ENCODE results near the gene CYS1.

The CYS1 gene

DNA sequence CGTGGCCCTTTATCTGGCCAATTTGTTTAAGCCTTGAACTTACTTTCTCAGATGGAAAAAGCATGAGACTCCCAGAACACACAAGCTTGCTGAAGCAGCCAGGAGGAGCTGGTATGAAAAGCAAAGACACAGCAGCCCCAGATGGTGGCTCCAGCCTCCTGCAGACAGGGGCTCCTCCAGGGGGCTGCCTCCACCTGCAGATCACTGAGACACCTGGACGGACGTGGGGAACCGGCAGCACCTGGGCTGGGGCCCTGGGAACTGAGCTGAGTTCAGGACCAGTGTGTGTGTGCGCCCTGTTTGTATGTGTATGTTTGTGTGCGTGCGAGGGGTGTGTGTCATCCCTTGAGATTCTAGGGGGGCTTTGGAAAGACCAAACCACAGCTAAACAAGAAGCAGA, 8.6 kb downstream of the CYS1 start:
- no peak for DNase-seq (ENCODE audit: low read depth in 2 of 2)

DNA sequence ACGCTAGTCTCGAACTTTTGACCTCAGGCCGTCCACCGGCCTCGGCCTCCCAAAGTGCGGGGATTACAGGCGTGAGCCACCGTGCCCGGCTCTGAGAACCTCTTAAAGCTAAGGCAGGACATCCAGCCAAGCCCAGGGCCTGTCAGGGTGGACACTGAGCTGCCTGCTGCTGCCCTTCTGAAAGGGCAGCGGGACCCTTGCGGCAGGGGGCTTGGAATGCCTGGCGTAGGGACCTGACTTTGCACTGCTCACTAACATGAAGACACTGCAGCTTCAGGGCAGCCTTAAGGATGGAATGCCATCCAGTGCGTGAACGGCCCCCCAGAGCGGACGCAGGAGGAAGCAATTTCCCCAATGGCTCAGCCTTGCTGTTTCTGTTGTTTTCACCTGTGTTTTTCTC, 9.0 kb downstream of the CYS1 start:
- DNase-seq (ENCODE audit: low read depth in 2 of 2) = no peak

DNA sequence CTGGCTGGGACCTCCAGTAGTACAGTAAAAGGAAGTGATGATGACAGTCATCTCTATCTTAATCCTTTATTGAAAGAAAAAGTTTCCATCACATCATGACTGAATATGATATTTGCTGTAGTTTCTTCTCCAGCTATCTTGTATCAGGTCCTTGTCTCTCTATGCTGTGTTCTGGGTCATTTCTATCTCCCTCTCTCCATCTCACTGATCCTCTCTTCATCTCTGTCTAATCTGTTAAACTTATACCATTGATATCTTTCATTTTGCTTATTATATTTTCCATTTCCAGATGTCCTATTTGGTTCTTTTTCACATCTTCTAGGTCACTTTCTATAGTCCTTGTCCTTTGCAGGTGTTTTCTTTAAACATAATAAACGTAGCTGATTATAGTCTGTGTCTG, 12.3 kb downstream of the CYS1 start:
- no peak for DNase-seq (ENCODE audit: low read depth in 2 of 2)

DNA sequence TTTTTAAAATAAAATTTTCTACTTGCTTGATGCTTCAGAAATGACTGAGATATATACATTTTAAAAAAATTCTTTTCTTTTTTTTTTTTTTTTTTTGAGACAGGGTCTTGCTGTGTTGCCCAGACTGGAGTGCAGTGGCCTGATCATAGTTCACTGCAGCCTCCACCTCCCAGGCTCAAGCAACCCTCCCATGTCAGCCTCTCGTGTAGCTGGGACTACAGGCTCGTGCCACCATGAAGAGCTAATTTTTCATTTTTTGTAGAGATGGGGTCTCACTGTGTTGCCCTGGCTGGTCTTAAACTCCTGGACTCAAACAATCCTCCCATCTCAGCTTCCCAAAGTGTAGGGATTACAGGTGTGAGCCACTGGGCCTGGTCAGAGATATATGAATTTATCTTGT, 12.9 kb downstream of the CYS1 start:
- no peak for DNase-seq (ENCODE audit: low read depth in 2 of 2)

DNA sequence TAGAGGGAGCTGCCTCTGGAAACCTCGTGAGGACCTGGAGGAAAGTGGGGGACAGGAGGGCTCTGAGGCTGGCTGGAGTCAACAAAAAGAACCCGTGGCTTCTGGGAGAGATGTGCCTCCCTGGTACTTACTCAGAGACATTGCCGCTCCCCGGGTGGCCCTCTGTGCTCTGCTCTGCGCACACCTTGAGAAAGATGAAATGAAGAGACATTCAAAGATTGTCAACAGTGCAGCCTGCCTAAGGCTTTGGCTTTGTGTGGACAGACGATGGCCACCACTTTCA, 14.5 kb downstream of the CYS1 start:
- no peak for DNase-seq (ENCODE audit: low read depth in 2 of 2)

DNA sequence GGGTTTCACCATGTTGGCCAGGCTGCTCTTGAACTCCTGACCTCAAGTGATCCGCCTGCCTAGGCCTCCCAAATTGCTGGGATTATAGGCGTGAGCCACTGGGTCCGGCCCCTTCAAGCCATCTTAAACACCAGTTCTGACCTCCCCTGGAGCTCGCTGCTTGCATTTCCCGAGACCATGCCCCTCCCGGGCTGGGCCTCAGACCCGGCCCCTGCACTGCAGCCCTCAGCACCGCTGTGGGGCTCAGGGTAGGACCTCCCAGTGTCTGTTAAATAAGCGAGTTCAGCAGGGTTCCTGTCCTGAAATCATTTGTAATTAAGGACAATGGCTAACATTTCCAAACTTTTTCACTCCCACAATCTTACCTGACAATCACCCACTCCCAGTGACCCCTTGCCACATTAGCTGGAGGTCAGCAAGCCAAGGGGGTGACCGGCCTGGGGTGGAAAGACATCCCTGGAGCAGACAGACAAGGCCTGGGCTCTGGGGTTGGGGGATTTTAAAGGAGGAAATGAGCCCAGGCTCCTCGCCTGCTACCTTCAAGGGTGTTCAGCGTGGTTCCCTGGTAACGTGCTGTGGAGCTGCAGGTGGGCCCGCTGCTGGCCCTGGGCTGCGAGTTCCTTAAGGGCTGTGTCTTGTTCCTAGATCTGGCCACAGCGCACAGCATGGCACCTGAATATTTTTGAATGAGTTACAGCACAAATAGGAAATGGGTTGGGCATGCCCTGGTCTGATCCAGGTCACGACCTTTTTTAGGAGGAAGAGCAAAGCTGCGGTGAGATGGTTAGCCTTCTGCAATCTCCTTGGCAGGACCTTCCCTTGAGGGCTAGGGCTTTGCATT, 15.1 kb downstream of the CYS1 start:
- no peak for DNase-seq (ENCODE audit: low read depth in 2 of 2)

DNA sequence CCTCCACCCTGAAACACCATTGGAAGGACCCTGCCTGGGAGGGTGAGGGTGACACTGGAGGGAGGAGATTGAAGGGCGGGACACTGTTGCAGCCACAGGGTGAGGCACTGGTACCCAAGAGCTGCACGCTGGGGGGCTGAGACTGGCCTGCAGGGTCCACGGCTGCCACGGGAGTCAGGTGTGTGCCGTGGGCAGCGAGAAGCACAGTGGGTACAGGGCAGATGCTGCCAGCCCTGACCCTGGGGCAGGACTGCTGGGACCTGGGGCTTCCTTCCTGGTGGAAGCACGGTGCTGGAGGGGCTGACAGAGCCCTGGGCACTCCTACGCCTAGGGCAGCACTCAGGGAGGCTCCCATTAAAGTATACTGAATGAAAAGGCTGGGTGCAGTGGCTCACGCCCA, 16.6 kb downstream of the CYS1 start:
- DNase-seq (ENCODE audit: low read depth in 2 of 2) = no peak

DNA sequence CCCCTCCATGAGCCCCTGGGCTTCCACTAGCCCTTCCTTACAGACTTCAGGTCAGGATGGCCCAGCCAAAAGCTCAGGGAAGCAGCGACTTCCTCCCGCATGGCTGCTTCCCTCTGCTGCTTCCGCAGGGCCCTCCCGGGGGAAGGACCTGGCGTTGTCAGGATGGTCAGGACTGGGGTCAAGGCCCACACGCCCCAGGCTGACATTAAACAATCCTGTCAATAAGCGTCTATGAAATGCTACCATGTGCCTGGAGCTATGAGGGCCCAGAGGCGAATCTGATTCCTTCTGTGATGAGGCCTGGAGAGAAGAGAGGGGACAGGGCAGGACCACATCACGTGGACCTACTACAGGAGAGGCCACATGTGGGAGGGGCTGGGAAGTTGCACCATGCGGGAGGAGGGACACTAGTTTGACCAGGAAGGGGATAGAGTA, 17.3 kb downstream of the CYS1 start:
- no peak for DNase-seq (ENCODE audit: low read depth in 2 of 2)

DNA sequence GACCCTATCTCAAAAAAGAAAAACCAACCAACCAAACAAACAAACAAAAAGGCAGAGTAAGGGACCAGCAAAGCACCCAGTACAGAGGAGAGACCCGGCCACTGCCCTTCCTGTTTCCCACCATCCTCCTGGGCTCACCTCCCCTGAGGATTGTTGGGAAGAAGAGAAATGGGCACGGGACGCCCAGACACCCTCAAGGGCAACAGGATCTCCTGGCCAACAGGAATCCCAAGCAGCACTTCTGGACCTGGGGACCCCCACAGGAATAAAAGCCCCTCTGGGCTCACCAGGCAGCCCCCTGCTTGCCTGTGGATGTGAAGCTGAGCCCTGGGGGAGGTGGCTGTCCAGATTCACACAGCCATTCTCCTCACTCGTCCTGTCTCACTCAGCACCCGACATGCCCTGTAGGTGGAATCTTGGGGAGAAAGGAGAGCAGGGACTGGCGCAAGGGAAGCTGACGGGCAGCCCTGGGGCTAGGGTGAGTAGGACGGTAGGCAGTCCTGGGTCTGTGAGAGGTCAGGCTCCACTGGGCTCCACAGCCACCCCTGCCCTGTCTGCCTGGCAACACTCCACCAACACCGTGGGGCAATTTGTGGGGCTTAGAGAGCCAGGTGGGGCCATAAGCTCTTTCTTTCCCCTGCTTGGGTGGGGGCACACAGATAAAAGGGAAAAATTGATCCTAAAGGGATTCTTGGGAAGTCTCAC, 18.8 kb downstream of the CYS1 start:
- DNase-seq (ENCODE audit: low read depth in 2 of 2) = no peak

DNA sequence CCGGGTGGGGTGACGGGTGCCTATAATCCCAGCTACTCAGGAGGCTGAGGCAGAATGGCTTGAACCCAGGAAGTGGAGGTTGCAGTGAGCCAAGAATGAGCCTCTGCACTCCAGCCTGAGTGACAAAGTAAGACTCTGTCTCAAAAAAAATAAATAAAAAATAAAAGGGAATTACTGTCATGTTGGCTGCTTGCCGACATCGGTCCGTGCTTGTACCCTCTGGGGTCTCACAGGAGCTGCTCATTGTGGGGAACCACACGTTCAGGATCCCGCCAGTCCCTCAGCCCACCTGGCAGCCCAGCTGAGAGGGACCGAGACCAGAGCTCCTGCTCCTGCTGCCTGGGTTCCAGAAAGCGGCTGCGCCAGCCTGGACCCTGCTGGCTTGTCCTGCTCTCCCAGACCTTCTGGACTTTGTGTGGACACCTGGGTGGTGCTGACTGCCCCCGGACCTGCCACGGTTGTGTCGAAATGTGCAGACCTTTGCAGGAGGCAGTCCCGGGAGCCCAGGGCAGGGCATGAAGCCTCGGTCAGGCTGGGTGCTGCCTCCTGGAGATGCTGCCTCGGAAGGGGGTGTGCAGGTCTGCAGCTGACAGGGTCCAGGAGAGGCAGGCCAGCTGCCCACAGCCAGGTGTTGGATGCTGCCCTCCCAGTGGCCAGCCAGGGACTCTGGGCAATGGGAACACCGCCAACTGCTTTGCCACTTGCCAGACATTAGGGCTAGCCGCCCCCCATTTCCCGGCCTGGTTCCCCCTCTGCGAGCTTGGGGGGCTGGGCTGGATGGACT, 20.5 kb downstream of the CYS1 start:
- DNase-seq (ENCODE audit: low read depth in 2 of 2) = no peak

DNA sequence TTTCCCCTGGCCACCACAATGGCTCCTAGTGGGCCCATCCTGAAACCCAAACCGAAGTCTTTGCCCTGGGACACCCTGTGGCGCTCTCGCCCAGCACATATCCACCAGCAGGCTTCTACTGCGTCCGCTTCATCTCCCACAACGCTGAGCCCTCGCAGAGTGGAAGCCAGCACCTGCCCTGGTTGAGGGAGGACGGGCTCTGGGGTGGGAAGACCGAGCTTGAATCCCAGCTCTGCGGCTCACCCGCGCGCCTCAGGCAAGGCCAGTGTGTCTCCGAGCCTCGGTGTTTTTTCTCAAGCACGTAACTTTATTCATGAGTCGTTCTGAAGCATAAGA, 21.2 kb downstream of the CYS1 start:
- DNase-seq (ENCODE audit: low read depth in 2 of 2) = no peak

DNA sequence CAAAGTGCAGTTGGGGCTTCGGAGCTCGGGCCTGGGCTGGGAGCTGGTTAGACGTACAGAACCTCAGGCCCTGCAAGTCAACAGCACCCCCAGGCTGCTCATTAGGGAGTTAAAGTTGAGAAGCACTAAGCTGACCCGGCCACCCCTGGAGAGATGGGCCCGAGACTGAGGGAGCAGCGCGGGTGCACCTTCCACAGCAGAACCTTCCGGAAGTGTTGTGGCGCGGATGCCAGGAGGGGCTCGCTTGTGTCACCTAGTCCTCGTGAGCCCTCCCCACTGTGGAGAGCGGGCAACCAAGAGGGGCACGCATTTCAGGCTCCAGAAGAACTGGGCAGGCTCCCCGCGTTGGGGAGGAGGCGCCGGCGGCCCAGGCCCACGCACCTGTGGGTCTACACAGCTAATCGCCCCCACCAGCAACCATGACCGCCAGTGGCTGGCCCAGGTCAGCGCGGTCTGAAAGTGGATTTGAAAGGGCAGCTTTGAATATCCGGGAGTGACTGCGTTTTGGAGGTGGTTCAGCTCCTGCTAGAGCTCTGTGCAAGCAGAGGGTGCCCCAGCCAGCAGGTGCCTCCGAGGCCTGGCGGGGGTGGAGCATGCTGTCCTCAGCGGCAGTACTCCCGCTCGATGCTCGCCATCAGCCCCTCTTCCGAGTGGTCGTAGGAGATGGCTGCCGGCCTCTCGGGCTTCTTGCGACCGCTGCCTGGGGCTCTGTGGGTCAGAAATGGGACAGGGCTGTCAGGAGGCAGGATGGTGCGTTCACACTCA, 21.8 kb downstream of the CYS1 start:
- no peak for DNase-seq (ENCODE audit: low read depth in 2 of 2)

DNA sequence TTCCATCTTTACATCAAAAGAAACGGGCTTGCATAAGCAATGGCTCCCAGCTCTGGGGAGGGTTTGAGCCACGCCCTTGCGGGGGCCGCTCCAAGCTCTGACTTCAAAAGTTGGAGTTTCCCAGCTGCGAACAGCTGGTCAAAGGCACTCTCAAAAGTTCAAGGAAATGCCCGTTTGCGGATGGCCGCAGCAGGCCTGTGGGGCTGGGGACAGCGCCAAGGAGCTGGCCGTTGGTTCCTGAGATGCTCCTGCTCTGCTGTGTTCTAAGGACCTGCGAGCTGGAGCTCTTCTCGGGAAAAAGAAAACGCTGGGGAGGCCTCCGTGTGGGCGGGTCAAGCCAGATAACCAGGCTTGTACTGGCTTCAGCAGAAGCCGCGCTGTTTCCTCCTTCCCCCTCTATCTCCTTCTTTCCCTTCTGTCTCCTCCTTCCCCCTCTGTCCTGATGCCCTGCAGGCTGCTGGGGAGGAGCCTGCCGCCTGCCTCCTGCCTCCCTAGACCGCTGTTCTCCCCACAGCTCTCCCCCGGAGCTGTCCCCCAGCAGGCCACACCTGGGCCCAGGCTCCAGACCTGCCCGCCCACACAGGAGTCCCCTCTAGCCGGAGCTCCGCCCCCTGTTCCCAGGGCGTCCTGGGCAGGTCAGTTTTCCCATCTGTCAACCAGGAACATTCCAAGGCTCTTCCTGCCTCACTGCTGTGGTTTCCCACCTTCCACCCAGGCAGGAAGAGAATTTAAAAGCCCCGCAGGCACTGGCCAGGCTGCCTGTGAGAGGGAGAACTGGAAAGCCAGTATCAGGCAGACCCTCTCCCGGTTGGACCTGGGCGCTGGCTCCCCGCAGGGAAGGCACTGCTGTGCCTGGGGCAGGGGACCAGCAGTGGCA, 22.7 kb downstream of the CYS1 start:
- DNase-seq (ENCODE audit: low read depth in 2 of 2) = no peak

DNA sequence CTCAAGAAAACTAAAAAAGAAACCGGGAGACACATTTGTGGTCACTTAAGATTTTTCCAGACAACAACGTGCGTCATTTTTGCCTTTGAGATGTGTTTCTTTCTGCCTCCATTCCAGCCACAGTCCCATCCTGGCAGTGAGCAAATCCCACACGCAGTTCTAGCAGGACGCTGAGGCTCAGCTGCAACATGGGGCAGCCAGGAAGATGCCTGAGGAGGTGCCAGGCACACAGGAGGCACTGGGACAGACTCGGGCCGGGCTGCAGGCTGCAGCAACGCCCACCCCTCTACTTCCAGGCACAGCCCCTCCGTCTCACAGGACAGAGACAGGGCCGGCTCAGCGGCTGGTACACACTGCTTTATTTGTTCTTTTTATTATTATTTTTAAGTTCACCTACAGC, 23.8 kb downstream of the CYS1 start:
- DNase-seq (ENCODE audit: low read depth in 2 of 2) = no peak

DNA sequence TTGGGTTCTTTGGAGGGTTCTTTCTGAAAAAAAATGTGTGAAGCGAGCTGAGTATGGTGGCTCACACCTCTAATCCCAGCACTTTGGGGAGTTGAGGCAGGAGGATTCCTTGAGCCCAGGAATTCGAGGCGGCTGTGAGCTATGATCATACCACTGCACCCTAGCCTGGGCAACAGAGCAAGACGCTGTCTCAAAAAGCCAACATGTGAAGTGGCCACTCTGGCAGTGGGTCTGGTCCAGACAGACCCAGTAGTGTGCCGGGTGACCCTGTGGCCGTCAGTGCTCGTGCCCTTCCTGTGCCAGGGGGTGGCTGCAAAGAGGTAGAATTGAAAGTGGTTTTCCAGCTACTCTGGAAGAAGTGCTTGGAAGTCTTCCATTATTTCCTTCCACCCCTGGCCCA, 25.2 kb downstream of the CYS1 start:
- DNase-seq (ENCODE audit: low read depth in 2 of 2) = no peak

DNA sequence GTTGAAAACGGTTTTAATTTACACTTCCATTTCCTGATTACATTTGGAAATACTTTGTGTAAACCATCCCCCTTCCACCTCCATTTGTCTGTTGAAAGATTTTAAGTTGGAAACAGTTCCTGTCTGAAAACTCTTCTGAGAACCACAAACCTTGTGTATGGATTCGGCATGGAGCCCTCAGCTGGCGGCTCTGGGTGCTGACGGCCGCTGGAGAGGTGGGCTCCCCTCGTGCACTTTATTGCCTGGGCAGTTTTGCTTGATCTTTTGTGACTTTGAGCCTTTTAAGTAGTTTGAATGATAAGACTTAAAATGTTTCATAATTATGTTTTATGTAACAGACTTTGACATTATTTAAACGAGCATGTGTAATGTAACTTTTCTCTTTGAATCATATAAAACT, 25.8 kb downstream of the CYS1 start:
- no peak for DNase-seq (ENCODE audit: low read depth in 2 of 2)

DNA sequence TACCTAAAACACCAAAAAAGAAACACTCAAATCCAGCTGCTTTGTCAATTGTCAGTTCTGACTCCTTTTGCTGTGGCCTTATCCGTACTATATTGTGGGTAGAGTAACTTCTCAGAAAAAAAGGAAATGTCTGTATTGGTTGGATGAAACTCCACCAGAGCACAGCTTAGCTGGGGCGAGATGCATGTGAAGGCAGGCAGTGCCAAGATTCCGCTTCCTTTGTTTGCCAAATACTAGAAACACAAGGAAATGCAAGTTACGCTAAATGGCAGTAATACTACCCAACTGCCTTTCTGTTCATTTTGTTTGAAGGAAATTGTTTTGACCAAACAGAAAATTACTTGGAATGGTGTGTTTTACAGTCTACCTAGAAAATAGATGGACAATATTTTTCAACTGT, 26.9 kb downstream of the CYS1 start:
- no peak for DNase-seq (ENCODE audit: low read depth in 2 of 2)

DNA sequence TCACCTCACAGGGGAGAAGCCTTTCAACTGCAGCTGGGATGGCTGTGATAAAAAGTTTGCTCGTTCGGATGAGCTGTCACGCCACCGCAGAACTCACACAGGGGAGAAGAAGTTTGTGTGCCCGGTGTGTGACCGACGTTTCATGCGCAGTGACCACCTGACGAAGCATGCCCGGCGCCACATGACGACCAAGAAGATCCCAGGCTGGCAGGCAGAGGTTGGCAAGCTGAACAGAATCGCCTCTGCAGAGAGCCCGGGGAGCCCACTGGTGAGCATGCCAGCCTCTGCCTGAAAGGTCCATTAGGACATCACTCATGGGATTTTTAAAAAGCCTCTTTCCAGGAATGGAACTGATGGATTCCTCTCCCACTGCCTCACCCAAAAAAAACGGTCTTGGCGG, 28.0 kb downstream of the CYS1 start:
- DNase-seq (ENCODE audit: low read depth in 2 of 2) = no peak

DNA sequence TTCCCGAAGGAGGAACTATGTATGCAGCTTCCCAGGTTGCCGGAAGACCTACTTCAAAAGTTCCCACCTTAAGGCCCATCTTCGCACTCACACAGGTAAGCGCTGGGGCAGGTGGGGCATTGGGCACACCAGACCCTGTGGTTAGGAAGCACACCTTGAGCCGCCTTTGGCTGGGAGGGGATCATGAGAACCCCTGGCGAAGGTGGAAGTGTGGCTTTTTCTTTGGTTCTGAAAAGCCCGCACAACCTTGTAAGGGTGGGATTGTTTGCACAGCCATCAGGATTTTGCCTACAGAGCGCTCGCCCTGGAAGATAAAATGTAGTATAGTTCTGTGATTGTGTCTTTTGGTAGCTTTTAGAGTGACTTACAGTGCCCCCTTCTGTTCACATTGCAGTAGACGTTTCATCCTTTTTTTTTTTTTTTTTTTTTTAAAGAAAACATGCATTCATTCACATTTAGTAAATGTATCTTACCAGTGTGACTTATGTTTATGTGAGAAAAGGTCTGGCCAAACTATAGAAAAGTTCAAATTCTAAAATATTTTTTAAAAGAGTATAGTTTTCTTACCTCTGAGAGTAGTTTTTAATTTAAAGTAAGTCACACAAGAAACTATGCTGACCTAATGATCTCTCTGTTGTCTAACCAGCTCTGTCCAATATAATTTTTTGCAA, 31.6 kb downstream of the CYS1 start:
- DNase-seq (ENCODE audit: low read depth in 2 of 2) = no peak

DNA sequence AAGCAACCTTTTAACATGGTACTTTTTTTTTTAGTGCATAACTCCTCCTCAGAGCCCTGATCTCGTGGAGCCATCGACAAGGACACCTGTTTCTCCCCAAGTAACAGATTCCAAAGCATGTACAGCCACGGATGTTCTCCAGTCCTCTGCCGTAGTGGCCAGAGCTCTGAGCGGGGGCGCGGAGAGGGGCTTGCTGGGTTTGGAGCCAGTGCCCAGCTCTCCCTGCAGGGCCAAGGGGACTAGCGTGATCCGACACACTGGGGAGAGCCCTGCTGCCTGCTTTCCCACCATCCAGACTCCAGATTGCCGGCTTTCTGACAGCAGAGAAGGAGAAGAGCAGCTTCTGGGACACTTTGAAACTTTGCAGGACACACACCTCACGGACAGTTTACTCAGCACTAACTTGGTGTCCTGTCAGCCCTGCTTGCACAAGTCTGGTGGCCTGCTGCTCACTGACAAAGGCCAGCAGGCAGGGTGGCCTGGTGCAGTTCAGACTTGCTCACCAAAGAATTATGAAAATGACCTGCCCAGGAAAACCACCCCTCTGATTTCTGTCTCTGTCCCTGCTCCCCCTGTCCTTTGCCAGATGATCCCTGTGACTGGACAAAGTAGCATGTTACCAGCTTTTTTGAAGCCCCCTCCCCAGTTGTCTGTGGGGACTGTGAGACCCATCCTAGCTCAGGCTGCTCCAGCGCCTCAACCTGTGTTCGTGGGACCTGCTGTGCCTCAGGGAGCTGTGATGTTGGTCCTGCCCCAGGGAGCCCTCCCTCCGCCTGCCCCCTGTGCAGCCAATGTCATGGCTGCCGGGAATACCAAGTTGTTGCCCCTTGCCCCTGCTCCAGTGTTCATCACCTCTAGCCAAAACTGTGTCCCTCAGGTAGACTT, 32.4 kb downstream of the CYS1 start:
- DNase-seq (ENCODE audit: low read depth in 2 of 2) = no peak

Data from stimulated activated CD8-positive, alpha-beta memory T cell treated with anti-CD3 and anti-CD28 coated beads, Interleukin-15, amount 100 ng/mL, for 4 hours (primary cell).